HG03565 (cell line): ENCODE data around the gene DOCK1.
"Not testable (repeated sequence)": the region's sequence is repeated elsewhere in the genome, so short reads cannot be mapped to it uniquely, and the experiment has no call there.

Experiments used
- ATAC-seq: cut with Tn5 transposase; IDR thresholded peaks from one replicate; pipeline ENCODE4 v1.9.1; 2021; ENCODE audit warnings: mild to moderate bottlenecking, moderate library complexity; ENCODE audit not compliant: unreplicated experiment

The DOCK1 gene

DNA sequence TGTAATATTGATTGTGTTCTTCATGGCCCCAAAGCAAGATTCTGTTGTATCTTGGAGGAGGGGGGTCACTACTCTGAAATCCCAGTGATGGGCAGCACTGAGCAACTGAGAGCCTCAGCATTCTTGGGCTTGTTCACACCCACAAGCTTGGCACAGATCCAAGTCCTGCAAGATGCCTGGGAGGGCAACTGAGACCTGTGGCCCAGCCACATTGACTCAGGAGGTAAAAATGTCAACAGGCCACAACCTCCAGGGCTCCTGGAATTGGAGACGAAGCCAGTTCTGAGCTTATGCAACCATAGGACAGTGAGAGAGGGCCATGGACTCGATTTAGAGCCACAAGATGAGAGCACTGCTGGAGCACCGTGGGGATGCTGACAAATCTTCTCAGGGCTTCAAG is 3.1 kb upstream of the DOCK1 start:
- no peak for ATAC-seq

DNA sequence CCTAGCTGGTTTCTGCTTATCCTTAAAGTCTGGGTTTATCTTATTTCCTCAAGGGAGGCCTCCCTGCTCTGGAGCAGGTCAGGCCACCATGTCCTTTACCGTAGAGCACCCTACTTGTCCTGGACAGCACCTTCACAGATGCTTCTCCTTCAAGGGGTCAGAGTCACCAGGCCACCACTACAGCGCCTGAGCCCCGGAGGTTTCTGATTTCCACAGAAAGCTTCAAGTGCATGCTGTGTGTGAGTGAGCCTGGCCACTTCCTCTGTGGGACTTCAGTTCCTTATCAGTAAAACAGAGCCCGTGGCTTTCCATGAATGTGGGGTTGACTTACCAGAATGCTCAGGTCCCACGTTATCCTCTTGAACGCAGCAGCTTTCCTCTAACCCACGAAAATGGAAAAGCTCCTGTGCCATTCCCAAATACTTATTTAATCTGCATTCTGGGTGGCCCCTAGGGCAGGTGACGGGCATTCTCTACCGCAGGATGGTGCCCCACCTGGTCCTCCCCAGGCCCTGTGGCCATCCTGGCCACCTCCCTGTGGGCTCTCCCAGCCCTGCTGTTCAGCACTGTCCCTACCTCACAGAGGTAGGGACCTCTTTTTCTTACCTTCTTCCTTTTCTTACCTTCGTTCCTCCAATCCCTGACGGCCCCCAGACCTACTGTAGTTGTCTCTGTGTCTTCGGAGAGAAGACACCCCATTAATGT is 1.4 kb upstream of the DOCK1 start:
- ATAC-seq, result no peak

DNA sequence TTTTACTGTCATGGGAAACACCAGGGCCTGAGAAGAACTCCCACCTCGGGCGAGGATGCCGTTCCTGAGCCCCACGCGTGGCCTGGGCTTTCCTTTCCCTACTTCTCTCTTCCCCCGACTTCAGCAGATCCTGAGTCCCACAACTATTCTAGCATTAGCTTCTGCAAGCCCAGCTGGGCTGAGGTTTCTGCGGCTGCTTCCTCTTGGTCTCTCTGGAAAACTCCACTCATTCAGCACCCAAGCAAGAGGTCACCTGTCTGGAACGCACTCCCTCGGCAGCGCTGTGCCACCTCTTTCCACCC is 761 bp upstream of the DOCK1 start:
- no peak for ATAC-seq

DNA sequence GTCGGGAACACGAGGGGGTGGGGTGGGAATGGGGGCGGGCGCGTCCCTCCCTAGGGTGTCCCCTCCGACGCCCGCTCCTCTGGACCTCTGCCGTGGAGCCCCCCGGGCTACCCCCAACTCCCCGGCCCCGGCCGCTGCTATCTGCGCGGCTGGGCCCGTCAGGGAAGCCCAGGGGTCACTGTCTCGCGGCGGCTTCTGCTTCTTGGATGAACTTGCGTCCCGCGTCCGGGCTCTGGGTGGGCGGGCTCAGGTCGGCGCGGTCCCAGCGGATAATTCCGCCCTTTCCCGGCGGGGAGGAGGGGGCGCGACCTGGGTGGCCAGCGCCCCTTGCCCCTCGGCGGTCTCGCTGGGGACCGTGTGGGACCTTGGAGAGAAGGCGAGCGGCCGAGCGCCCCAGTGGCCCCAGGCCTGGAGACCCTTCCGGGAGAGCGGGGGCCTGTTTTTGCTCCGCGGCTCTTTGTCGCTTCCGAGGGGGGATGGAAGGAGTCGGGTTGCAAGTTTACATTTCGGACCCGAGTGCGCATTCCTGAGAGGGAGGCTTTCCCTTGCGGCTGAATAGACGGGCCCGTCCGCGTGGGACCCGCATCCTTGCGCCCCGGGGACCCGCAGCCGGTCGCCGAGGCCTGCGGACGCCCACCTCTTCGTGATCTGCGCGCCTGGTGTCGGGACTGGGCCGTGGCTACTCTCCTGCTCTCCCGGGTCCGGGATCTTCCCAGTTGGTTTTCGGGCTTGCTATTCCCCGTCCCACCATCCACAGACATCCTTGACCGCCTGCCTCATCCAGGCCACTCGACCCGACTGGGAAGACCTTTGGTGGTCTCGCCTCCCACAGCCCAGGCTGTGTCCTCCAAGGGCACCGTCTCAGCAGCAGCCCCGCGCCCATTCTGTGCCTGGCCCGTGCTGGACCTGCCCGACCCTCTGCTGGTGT is 812 bp downstream of the DOCK1 start:
- no peak for ATAC-seq

DNA sequence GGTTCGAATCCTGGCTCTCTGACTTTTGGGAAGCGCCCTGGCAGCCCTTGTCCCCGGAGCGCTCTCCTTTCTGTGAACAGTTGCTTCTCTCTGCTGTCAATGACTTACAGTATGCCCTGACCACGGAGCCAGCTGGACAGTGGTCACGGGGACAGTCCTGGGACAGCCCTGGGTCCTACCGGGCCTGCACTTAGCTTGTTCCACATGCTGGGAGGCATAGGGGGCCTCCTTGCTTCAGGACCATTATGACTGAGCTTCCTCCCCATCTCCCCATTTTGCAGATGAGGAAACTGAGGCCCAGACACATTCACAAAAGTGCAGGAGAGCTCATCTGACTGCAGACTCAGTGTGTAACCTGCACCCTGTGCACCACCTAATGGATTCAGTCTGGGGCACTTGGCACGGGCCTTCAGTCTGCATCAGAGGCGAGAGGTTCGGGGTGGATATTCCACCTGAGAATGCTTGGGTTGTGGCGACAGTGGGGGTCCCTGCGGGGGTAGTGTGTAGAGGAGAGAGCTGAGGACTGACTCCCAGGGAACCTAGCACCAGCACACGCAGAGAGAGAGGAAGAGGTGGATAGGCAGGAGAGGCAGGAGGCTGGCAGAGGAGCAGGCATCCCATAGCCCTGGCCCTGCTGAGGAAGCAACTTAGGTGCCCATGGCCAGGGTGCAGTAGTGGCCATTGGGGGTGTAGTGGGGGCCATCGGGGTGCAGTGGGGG is 1.6 kb downstream of the DOCK1 start:
- ATAC-seq, result no peak

DNA sequence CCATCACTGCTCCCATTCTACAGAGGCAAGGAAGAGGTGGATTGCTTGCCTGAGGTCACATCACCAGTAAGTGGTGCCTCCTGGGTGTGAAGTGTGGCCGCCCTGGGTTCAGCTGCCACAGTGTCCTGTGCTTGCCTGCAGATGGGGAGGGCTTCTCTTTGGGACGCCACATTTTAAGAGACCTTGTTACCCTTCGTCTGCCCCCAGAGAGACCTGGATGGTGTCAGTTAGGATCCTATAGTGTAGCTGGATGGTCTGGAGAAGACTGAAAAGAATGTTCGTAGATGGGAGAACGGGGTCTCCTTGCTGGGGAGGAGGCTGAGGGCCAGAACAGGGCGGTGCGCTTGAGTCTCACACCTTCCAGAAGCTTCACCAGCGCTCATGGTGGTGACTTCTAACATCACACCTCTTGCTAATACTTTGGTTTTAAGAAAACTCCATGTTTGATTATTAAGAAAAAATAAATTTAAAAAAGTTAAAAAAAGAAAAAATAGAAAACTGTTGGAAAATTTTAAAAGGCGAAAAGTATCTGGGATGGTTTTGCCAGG is 2.3 kb downstream of the DOCK1 start:
- ATAC-seq, result no peak

DNA sequence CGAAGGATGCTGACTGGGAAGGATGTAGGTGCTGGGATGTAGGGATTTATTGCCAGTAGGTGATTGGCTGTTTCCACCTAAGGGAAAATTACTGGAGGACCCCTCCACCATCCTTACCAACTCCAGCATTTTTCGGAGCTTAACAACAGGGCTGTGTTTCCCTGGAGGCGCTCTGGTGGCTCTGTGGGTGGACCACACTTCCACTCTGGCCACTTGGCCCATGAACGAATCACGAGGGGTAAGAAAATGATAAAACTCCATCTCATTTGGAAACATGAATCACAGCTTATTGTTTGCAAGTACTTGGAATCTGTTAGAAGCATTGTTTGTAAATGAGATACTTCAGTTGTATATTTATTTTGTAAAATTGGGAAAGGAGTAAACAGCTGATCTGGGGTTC is 3.0 kb downstream of the DOCK1 start:
- no peak for ATAC-seq

DNA sequence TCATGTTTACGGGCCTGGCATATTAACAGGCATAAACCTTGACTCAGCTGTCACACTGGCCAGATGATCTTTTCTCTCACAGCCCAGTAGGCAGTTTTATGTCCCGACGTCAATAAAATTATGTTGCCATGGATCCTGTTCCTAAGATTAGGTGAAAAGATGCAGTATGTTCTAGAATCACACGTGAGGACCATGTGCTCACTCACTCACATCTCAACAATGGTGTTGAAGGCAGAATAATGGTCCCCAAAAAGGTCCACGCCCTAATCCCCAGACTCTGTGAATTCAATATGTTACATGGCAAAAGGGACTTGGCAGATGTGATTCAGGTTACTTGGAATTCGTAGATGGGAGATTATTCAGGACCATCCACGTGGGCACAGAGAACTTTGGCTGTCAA is 3.5 kb downstream of the DOCK1 start:
- no peak for ATAC-seq

DNA sequence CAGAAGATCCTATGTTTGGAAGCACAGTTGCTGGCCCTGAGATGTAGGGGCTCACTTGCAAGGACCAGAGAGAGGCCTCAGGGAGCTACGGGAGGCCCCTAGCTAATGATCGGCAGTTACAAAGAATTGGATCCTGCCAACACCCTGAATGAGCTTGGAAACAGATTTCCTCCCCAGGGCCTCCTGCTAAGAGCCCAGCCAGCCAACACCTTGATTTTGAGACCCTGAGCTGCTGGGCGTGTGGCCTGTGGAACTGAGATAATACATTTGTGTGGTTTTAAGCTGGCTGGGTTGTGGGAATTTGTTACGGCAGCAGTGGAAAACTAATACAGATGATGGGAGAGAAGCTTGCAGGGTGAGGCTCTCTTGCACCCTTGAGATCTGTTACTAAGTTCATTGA is 3.9 kb downstream of the DOCK1 start:
- ATAC-seq, result no peak

DNA sequence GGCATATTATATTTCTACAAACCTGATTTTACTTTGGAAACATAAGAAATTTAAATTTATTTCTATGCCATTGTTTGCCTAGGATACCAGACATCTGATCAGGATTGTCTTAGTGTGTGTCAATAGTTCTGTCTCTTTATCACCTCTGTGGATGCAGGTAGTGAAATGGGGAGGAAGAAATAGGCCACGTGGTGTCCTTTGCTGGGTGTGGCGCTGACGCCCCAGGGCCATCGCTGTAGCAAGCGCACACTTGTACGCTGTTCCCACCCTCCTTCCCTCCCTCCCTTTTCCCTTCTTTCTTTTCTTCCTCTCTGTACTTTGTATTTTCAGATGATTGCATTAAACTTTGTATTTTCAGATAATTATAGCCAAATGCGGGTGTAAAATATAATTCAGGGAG is 5.0 kb downstream of the DOCK1 start:
- ATAC-seq, result no peak

DNA sequence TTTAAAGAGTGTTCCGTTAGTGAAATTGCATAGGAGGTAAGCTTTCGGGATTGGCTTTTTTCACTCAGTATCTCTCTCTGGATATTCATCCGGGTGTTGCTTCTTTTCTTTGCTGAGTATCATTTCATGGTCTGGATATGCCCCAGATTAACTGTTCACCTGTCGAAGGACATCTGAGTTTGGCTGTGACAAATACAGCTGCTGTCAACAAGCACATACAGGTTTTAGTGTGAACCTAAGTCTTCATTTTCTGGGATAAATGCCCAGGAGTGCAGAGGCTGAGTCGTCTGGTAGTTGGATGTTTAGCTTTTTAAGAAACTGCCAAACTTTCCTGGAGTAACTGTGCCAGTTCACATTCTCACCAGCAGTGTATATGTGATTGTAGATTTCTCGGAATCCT is 5.6 kb downstream of the DOCK1 start:
- no peak for ATAC-seq

DNA sequence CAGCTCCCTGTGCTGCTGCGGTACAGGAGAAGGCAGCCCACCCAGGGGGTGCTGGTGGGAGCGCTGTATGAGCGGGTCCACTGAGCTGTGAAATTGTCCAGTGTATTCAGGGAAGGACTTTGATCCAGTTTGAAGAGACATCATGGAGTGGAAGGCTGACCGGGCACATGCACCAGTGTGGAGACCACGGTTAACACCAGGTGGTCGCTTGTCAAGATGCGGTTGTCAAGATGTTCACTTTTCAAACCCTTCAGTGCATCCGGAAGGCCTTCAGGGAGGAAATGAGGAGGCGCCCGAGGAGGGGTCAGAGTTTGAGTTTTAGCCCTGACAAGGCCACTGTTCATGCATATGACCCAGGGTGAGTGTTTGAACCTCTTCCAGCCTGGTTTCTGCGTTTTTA is 6.1 kb downstream of the DOCK1 start:
- no peak for ATAC-seq

DNA sequence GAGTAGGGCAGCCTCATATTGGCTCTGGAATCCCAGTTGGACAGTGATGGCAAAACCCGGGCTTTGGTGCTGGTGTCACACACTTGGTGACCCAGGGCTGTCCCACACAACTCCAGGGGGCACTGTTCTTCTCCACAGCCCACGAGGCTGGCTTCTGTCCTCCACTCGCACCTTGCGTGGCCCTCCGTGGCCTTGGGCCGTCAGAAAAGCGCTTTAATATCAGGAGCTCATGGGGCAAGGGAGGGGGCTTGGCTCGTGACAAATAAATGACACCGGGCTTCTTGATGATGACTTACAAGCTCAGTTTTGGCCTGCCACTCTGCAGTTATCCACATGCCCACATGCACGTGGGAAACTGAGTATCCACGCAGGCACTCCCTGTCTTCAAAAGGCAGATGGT is 8.1 kb downstream of the DOCK1 start:
- ATAC-seq, result no peak

DNA sequence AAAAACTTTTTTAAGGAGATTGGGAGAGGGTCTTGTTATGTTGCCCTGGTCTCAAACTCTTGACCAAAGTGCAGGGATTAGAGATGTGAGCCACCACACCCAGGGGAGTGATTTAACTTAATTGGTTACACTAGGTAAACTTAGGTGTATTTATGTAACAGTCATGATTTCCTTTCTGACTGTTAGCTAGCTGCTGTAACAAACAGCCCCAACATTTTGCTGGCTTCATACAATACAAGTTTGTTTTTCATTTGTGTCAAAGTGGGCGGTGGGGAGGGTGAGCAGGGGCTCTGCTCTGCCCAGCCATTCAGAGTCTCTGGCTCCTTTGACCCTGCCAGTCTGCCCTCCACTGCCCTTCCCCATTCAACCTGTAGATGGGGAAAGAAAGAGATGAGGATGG is 9.3 kb downstream of the DOCK1 start:
- no peak for ATAC-seq

DNA sequence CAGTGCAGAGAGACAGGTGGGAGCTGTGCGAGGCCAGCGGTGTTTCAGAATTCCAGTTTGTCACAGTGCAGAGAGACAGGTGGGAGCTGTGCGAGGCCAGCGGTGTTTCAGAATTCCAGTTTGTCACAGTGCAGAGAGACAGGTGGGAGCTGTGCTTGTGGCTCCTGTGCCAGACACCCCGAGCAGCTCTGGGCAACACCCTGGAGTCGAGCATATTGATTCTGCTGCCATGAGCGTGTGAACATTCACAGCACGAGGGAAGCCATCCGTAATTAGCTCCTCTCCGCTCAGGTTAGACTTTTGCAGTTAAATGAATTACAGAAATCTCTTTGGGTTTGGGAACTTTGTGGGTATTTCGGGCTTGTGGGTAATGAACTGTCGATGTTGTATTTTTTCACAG is 11.7 kb downstream of the DOCK1 start:
- not testable (repeated sequence) for ATAC-seq

DNA sequence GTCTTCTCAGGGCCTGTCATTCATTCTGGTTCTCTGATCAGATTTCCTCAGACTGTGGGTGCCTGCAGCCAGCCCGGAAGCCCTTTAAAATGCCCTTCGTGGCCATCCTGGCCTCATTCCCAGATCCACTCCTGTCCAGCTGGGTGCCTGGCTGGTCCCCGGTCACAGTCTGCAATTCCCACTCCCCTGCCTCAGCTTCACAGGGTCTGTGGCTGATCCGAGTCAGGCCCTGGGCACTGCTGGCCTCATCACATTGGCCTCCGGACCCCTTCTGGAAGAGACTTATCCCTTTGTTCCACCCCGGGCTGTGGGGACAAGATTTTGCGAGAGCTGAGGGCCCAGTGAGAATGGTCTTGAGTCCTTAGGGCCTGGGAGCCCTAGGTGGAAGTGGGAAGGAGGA is 12.1 kb downstream of the DOCK1 start:
- no peak for ATAC-seq

DNA sequence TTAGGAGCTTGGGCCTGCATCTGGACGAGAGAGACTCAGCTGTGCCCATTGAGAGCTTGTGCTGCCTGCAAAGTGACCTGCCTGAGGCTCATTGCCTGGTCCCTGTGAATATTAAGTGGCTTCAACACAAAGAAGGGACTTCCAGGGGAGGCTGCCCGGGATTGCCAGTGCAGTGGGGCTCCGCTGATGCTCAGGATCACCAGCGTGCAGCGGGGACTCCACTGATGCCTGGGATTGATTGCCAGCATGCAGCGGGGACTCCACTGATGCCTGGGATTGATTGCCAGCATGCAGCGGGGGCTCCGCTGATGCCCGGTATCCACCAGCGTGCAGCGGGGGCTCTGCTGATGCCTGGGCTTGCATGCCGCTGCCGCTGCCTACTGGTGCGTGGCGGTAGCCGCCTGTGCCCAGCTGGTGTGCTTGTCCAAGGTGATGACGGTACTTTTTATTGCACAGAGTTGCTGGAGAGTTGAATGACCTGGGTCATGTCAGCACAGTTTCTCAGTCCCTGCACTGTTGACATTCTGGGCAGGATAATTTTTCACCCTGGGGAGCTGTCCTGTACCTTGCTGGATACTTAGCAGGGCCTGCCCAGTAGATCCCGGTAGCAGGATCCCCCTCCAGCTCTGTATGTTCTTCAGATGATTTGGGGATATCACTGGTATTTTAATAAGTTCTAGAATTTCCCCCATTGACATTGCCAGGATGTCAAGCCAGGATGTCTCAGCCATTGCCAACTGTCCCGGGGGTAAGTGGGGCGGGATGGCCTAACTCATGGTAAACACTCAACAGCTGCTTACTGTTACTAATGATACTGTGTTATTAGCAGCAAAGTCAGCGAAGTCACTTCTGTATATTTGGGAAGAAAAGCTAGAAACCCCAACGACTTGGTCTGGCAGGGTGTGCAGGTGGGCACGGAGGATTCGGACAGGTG is 13.0 kb downstream of the DOCK1 start:
- no peak for ATAC-seq

DNA sequence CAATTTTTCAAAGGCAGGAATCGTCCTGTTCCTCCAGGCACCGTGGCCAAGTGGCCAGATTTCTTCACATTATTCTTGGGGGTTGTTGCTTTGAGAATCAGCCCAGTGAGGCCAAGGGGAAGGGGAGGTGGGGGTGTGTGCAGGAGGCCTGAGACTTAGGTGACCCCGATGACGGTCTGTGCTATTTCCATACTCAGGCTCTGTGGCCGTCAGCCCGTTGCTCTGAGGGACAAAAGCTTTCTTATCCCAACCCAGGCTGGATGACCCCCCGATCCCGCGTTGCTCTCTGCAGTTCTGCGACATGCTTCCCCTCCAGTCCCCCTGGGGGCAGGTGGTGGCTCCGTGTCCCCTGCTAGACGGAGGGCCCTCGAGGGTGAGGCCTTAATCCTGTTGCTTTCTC is 14.2 kb downstream of the DOCK1 start:
- no peak for ATAC-seq

DNA sequence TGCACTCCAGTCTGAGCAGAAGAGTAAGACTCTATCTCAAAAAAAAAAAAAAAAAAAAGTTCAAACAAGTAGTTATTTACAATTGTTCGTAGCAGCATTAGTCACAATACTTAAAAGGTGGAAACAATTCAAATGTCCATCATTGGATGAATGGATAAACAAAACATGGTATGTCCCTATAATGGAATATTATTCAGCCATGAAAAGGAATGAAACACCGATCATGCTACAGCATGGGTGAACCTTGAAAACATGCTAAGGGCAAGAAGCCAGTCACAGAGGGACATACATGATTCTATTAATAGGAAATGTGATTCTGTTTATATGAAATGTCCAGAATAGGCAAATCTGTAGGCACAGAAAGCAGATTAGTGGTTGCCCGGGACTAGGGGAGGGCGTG is 15.9 kb downstream of the DOCK1 start:
- ATAC-seq, result no peak

DNA sequence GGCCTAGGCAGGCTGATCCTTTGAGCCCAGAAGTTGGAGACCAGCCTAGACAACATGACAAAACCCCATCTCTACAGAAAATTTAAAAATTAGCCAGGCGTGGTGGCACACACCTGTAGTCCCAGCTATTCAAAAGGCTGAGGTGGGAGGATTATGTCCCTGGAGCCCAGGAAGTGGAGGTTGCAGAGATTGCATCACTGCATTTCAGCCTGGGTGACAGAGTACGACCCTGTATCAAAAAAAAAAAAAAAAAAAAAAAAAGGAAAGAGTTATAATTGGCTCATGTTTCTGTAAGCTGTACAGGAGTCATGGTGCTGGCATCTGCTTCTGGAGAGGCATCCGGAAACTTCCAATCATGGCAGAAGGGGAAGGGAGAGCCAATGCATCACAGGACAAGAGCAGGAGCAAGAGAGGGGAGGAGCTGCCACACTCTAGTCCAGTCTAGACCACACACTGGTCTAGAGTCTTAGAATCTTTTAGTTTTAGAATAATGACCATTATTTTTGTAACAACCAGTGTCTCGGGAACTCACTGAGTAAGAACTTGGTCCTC is 16.8 kb downstream of the DOCK1 start:
- ATAC-seq, result no peak
